ENCODE measurements around the gene IGF1.

The IGF1 gene

DNA sequence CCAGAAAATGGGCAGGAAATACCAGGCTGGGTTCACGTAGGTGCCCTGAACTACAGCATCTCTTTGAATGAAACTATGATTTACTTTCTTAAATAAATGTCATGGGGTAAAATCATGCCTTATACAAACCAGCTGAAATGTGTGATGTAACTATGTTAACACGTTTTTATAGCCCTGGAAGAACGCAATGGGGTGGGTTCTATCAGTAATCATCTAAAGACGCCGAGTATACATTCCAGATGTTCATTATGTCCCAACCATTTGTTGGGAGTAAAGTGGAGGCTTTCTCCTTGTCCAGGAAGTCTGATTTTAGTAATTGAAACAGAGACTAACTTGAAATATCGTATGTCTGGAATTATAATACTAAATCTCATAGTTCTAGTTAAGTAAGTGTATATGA, 16.2 kb upstream of the IGF1 start:
- ATAC-seq = no peak
- DNase-seq = no peak

DNA sequence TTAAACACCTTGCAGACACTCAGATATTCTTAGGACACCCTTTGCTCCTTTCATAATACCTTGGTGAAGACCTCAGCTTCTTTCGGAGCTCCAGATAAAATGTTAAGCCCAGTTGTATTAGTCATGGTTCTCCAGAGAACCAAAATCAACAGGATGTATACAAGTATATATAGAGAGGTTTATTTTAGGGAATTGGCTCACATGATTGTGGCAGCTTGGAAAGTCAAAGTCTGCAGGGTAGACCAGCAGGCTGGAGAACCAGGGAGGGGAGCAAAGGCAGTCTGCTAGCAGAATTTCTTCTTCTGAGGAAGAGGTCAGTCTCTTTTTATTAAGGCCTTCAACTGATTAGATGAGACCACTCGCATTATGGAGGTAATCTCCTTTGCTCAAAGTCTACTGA, 6.9 kb upstream of the IGF1 start:
- ATAC-seq (no peak), DNase-seq (no peak)

DNA sequence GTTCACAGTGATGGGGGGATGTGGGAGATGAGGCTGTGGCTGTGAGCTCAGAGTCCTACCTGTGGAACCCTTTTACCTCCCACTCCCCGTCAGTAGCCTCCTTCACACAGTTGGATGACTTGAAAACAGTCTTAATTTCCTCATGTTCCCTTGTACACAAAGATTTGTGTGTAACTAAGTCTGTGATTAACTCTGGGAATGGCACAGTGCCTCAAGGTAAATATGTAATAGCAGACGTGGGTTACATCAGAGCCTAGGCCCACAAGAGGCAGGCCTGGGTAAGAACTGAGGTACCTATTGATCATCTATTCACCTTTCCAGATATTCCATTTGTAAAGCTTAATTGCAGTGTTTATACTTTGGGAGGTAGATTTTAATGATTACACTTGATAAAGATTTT, 5.8 kb upstream of the IGF1 start:
- DNase-seq (no peak), ATAC-seq (no peak)

DNA sequence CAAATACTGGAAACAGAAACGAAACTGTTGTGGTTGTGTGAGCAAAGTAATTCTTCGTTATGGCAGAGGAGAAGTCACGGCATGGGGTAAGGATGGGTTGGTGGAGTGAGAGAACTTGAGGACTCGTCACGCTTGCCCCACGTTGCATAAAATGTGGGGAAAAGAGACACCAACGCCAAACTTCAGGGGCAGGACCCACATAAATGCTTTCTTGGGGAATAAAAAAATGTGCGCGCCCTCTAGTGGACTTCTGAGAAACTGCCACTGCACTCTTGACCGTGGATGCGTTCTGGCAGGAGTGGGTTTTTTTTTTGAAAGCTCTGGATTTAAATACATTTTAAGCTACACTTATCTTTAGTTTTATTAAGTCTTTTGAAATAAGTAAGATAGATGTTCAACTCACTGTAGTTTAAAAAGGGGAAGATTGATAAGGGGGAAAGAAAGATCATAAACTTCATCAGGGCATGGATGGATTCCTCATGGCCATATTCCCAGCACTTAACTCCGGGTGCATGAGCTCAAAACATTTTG, 4.1 kb upstream of the IGF1 start:
- DNase-seq (peak; percentile 70), ATAC-seq (peak; percentile 84)

DNA sequence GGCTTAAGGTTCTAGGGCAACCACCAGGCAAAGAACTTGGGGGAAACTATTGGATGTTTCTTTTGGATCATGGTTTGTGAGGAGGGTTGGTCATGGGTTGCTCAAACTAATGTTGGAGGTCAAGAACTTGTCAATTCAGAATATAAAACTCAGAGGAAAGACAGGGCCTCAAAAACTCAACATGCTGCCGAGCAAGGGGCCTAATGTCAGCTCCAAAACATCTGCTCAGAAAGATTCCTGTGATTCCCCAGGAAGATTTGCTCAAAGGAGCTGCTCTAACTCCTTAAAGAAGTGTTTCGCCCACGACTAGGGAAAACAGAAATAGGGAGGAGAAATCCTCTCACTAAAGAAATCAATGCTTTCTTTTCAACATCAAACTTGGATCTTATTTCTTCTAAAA, 3.7 kb upstream of the IGF1 start:
- ATAC-seq = no peak
- DNase-seq = peak; percentile 15

DNA sequence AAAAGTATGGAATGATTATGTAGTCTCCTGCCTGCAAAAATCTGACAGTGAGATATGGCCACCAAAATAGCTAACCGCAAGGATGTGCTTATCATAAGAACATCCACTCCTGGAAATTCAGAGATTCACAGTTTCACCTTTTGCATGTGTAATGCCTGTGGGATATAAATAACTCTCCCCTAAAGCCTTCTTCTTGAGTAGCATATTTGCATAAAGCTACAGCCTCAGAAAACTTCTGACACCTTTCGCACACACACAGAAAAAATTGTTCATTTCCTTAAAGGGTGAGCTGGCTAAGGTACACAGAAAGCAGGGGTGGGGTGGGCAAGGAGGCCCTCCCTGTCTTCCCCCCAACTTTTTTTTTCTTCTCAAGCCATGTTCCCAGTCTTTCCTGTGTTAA, 3.1 kb upstream of the IGF1 start:
- ATAC-seq (peak; percentile 67), DNase-seq (peak; percentile 25)

DNA sequence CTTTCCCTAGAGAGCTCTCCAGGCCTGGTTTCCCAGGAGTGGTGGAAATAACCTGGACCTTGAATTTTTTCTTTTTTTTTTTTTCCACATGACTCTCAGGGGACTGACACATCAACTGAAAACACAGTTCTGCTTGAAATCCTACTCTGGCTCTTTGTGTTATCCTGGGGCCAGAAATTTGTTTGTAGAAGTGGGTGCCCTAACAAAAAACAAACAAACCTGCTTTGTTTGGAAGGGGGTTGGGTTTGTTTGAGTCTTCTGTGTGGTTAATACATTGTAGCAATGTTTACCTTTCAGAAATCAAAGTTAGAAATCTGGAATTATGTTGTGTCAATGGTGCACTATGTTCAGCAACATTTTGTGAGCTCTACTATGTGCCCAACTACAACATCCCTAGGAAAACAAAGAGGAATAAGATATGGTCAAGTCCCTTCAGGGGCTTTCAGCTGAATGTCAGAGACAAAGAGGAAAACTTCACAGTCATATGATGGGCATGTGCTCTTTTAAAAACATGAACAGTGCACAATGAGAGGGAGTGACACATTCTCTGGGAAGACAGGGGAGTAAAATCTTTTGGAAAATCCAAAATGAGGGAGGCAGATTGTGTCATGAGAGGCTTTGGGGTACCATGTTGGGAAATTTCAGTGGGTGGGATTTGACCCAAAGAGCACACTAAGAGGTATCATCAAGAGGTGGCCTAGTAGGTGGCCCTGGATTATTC, 1.5 kb upstream of the IGF1 start:
- DNase-seq = no peak

DNA sequence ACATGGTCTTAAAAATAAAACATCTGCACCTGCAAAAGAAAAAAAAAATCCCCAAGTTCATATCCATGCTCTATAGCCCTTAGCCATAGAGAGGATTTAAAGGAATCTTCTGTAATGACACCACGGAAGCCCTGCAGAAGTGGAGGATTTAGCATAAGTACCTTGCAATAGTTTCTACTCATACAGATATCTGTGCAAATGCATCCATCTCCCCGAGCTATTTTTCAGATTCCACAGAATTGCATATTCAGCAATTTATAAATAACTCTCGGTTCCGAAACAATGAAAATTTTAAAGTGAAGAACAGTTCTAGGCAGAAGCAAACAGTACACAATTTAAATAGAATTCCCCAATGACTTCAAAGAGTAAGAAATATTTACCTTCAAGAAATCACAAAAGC, 424 bp downstream of the IGF1 start:
- ATAC-seq (no peak), DNase-seq (no peak)

More for the DNA sequence above, 1.5 kb upstream of the IGF1 start:
- no peak for ATAC-seq

DNA sequence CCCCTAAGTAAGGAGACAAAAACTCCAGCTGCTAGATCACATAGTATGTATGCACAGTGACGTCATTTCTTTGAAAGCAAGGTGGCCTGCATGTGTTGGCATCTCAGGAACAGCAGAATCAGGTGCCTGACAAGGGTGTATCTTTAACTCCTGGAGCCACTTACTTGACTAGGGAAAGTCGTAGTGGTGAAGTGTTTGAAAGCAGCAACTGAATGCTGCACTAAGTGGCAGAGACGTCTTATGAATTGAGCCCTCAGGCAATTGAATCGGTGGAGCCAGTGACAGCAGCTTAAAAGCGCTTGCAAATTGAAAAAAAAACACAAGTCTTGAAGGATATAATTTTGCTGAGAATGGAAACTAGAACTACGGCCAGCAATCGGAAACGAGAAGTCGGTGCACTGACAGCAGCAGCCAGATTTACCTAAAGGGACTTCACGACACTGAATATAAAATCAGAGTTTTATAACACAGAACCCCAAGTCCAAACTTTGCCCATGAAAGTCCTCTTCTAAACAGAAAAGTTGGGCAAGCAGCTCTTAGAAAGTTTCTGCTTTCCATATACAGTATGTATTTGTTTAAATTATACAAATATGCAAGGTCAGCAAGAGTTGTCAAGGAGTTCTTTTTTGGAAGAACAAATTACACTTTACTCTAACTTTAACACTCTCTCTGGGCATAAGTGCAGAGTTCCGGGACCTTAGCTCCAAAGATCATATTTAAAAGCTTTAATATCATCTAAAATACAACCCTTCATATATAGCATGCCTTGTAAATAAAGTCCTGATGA, 1.1 kb downstream of the IGF1 start:
- ATAC-seq (peak; percentile 7), DNase-seq (no peak)

DNA sequence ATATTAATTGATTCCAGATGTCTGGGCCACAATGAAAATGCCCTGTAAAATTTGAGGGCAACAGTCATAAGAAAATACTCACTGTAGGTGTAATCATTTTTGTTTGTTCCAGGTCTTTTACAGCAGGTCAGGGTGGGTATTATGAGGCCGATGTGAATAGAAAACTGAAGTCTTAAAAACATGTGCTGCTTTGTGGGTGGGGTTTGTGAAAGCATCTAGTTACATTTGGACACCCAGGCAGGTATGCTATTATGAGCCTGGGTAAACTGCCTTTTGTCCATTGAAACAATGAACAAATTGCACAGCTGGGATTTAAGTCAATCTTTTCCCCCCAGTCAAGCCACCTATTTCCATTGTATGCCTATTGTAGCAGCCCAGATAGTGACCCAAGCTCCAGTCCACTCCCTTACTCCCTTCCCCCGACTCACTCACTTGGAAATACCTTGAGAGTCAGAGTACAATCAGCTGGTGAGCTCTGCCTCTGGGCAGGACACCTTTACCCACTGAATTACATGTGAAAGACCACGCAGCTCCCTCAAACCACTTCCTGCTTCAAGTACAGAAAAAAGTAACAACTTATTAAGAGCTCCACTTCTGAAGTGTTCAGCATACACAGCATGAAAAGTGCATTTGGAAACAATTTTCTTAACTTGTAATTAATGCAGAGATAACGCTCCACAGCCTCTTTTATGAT, 1.8 kb downstream of the IGF1 start:
- peak; percentile 51 for ATAC-seq
- DNase-seq = peak; percentile 51

DNA sequence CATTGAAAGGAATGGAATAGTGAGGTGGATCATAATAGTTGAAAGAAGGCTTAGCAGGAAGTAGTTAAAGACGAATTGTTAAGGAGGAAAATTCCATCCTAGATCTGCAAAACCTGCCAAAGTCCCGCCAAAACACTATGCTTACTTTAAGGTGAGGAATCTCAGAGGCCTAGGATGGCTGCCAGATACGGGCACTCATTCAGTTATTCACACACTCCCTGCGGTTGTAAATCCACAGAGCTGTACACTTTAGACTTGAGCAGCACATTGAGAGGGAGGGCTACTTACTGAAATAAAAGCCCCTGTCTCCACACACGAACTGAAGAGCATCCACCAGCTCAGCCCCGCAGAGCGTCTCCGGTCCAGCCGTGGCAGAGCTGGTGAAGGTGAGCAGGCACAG, 5.0 kb downstream of the IGF1 start:
- DNase-seq (no peak), ATAC-seq (no peak)

DNA sequence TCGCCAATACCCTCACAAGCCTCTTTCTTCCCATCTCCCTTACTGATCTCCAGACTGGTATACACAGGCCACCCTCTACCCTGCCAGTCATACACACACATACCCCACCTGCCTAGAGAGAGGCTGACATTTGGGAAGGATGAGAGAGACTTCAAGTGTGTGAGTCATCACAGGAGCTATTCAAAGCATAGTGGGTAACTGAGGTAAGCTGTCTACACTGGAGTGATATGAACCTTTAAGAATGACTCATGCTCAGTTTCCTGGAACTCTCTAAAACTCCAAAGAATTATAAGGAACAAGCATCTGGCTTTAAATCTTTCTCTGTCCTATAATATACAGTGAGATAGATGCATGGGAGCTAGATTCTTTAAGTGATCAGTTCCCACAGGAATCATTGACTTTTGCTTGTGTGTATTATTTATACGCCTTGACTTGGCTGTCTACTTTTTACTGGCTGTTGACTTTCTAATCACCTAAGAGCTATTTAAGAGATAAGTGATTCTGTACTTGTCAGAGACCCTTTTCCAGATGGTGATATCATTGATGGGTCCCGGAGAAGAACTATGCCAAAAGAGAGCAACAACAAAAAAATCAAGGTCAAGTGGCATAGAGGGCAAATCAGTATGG, 5.8 kb downstream of the IGF1 start:
- peak; percentile 97 for ATAC-seq
- DNase-seq = peak; percentile 17

DNA sequence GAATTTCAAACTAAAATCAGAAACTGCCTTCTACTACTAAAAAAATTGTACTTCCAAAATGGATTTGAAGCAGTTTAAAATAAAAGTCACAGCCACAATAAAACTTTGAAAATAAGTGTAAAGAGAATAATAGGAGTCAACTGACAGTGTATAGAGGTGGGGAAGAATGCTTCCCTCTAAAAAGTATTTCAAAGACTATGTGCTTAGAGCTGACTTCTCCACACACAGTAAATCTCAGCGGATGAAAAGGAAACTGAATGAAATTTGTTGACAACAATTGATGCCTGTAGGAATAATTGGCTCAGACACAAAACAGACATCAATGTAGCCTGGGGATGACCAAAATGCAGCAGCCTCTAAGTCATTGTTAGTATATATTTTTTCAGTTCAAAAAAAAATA, 7.9 kb downstream of the IGF1 start:
- DNase-seq = no peak
- no peak for ATAC-seq

DNA sequence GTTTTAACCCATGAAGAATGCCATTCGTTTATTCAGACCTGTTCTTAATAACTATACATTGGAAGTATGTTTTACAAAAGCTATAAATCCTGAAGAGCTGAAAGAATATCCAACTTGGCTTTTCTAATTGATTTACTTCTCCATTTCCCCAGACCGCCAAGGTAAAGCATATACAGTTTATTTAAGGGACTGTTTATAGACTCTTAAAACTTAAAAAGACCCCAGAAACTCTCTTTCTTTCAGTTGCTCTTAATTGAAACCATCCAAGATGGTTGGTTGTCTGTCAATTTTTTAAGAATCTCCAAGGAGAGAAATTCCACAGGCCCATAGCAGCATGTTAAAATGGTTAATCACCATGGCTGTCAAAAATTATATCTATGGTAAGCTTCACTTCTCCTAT, 8.8 kb downstream of the IGF1 start:
- DNase-seq (no peak), ATAC-seq (no peak)

DNA sequence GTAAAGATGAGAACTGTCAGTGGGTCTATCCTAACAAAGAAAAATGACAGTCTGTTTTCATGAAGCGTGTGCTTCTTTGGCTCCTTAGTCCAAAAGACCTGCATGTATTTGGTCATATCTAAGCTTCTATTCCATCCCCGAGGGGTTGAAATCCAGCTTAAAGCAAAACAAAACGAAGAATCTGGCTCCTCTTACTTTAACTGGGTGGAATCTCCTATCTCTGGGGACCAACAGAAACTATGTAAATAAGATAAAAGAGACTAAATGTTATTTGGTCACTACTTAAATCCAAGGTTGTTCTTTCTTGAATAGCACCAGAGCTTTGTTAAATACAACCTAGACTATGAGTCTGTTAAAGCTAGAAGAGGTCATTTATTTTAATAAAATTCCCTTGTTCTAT, 9.4 kb downstream of the IGF1 start:
- DNase-seq = no peak
- ATAC-seq = no peak

DNA sequence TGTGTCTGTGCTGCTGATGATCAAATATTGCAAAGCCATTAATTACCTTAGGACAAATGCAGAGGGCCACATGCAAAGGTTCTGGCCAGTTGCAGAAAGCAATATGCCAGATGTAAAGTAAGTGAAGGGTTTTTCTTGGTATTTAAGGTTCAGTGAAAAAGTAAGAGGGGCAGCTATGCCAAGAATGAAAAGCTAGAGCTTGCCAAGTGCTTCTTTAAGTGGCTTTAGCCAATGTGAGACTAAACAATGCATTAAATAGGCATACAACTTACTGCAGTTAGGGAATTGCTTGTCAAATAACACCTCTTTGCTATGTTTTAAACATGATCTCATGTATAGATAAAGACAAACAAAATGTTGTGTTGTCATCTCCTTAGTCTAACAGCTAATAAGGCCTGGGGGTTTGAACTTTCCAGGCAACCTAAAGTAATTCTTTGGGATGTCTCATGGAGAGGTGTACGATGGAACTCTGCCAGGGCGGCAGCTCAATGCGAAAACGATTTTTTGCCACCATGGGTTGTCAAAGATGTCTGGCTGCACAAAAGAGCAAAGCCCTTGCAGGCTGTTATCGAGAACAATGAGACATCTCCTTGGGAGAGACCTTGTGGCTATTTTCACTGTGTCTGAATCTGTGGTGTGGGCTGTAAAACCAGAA, 12.0 kb downstream of the IGF1 start:
- DNase-seq (no peak), ATAC-seq (no peak)

DNA sequence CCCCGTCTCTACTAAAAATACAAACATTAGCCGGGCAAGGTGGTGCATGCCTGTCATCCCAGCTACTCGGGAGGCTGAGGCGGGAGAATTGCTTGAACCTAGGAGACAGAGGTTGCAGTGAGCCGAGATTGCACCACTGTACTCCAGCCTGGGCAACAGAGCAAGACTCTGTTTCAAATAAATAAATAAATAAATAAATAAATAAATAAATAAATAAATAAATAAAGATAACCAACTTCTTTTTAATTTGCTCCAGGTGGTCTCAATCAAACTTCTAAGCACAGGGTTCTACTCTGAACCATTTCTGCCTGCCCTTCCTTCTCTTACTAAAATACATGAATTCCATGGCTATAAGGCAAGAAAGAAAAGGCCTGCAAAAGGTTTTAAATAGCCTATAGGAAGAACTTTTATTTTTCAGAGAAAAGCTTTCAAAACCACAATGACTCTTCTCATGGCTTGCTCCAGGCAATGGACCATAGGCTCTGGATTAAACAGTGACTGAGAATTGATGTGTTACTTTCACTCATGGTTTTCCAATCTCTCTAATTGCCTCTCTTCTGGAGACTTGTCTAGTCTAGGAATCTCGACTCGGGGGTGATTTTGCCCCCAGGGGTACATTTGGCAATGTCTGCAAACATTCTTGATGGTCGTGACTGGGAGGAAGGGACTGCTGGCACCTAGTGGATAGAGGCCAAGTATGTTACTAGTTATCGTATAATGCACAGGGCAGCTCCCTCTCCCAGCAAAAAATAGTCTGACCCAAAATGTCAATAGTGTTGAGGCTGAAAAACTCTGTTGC, 14.4 kb downstream of the IGF1 start:
- no peak for ATAC-seq
- no peak for DNase-seq

DNA sequence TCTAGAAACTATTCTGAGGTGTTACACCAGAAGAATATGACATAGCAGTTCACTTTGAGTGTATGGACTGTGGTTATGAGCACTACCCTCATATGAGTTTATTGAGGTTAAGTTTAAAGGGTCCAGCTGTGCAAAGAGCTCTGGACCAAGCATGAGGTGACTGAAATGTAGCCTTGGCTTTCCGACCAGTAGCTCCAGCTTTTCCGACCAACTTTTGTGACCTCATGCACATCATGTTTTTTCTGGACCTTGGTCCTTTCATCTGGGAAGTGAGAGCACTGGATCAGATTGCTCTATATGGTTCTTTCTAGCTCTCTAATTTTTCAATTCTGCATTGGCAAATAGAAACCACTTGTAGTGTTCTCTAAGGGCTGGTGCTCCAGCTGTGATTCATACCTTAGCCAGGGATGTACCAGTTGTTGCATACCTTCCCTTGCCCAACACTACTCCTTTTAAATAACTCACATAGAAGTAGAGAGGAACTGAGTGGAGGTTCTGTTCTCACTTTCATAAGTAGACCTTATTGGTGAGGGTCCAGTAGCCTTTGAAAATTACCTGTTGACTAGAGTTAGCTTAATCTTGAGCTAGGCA, 16.6 kb downstream of the IGF1 start:
- no peak for ATAC-seq
- DNase-seq = no peak

DNA sequence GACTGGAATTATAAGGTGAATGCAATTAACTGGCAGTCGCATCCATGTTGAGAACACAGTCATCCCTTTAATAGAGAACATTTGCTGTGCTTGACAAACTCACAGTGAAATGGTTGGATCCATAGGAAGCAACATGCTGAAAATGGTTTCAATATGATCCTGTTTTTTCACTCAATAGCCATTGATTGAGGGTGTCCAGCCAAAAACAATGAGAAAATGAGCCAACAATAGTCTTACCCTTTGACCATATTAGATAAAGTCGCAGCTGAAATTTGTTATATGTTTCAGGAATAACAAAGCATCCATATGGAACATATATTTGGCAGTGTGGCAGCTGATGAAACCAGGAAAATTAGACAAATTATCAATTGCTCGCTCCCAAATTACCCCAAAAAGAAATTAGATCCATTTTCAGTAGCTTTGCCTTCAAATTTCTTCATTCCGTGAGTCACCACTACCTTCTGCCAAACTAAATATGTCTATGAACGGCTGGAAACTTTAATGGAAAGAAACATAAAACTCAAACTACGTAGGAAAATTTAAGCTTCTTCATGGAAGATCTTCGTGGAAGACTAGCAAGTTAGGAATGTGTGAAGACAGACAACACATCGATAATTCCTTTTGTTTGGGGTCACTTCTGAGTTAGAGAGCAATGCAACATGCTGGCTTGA, 17.4 kb downstream of the IGF1 start:
- DNase-seq (no peak), ATAC-seq (no peak)

DNA sequence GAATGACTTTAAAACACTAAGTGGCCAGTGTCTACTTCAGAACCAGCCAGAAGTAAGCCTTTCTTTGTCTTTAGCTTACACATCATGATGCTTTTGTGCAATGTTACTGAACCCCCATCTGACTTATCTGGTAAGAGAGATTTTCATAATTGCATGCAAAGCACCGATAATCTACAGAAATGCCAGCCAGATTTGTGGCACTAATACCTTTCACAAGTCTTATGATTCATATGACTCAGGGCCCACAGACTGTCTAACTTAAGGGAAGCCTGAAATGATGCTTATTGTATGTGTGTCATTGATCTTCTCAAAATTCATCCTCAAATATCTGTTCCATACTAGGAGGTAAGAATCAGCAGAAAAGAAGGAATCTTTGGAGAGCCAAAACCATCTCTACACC, 18.0 kb downstream of the IGF1 start:
- DNase-seq (no peak), ATAC-seq (peak; percentile 36)
